ENCODE results near the gene RBMS3.
"Not testable (repeated sequence)": the region's sequence is repeated elsewhere in the genome, so short reads cannot be mapped to it uniquely, and the experiment has no call there.

Gene RBMS3

DNA sequence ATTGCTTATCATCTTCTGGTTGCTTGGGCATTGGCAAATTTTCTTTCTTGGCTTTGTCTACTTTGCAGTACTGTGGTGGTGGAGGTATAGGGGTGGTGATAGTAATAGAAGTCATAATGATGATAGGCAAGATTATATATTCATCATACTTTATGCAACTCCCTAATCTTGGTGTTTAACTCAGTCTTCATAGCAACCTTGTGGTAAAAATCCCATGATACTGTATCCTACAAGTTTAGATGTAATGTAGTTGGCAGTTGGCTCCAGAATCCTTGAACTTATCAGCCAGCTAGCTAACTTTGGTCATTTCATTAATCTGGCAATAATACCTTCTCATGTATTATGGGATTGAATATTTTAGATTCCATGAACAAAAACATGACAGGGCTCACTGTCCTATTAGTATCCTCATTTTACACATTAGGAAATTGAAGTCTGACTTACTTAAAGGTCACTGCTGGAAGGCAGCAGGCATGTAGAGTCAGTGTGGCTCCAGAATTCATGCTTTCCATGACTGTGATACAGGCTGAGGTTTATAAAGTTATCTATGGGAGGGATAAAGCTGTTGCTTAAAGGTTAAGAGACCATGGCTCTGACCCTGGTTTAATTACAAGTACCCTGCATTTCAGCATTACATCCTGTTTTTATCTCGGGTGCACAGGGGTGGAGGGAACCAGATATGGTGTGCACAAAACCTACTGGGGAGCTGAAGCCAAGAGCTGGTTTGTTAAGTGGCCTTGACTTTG lies 33.3 kb downstream of the RBMS3 start:
- DNase-seq, result no peak

GRCh38 chr3:29314727-29315088 lies 33.8 kb downstream of the RBMS3 start:
- DNase-seq, result no peak

DNA sequence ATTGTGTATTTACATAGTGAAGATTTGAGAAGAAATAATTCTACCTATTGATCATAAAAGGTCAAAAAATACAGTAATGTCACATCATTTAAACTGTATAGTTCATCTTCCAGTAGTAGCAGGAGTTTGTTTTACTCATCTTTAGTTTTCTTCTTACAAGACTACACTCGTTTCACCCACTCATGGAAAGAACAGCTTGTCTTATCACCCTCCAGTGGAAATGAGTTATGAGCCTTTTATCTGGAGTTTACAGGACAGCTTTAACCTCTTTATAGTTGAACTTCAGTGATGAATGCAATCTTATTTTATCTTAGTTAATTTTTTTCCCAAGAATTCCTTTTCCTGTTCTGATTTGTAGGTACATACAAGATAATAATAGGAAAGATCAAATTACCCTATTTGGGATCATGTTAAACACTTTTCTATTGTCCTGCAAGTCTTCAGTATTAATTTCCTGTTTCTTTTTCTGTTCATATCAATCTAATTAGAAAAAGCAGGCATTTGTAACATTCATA lies 36.8 kb downstream of the RBMS3 start:
- no peak for DNase-seq

- DNase-seq, result no peak
These were observed 37.4 kb downstream of the RBMS3 start for GRCh38 chr3:29318251-29318650.

GRCh38 chr3:29319262-29319661 lies 38.4 kb downstream of the RBMS3 start:
- DNase-seq, result no peak

DNA sequence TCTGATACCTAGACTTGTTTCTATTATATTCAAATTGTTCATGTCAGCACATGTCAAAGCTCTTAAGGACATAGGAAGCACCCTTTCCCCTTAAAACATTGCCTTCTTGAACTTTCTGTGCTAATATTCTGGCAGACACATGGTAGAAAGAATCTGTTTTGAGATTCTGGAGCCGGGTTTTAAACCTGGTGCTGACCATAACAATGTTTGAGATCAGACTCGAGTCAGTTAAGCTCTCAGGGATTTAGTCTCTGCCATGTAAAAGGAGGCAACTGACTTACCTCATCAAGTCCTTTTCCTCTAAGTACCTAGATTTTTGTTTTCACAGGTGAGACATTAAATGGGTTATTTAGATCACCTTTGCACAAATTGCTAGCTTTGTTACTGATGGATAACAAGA lies 38.9 kb downstream of the RBMS3 start:
- no peak for DNase-seq

- no peak for DNase-seq
These were observed 41.7 kb downstream of the RBMS3 start for GRCh38 chr3:29322586-29322985.

DNA sequence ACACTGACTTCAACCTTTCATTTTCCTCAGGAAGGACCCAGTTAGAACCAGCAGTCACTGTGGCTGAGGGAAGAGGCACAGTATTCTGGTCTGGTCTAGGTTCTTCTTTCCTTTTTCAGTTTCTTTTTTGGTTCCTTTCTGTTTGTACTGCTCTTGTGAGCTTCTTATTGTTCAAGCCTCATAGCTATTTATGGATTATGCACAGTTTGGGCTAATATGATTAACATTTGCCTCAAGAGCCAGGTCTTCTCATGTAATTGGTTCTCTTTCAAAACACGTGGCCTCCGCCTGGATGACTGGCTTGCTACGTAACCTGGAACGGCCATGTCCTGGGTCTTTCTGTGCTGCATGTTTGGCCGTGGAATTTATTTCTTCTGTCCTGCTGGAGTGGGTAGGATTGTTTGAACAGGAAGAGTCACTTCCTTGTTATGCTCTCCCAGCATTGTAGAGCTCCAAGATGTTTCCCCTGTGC lies 43.3 kb downstream of the RBMS3 start:
- DNase-seq, result no peak

- not testable (repeated sequence) for DNase-seq
These were observed 45.7 kb downstream of the RBMS3 start for GRCh38 chr3:29326540-29326939.

GRCh38 chr3:29329986-29330890 lies 49.4 kb downstream of the RBMS3 start:
- no peak for DNase-seq

DNA sequence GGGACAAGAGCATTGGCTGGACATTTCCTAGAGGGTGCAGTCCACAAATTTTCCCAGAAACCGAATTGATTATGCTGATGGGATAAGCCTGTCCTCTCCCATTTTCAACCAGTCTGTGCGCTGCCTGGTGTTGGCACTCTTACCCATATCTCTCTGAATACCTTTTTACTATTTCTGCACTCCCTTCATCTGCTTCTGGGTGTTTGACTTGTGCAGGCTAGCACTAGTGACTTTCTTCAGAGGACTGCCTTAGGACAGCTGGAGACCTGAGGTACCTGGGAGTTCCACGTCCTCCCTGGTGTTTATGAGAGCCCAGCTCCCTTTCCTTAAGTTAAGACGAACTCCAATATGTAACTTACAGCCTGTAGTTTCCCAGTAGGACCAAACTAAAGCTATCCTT lies 50.2 kb downstream of the RBMS3 start:
- DNase-seq, result no peak

DNA sequence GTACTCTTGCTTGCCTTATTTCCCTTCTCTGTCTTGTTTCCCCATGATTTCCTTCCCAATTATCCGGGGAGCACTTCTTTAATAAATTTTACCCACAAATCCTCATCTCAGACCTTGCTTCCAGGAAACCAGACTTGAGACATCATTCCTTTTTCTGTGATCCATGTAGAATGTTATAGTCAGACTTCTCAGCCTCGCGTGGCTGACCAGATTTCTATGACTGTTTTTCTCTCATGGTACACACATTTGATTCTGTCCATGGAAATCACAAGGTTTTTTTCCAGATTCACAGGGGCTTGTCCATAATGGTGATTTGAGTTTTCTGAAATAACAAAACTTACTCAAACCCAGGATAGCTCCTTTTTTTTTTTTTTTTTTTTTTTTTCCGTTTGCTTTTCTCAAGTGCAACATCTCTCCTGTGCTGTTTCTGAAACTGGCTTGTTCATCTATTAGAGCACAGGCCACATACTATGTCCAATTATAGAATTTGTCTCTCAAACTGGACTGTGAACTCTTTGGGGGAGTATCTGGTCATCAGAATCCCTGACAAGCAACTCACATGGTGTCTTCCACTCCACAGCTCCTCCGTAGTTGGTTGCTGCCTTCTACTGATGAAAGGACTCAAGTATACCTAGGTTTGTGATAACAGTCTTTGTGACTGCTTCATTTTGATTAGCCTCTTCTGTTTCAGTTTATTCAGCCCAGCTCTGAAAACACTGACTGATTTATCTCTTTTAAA lies 50.8 kb downstream of the RBMS3 start:
- DNase-seq, result no peak

- DNase-seq, result no peak
These were observed 51.3 kb downstream of the RBMS3 start for GRCh38 chr3:29332195-29332637.

DNA sequence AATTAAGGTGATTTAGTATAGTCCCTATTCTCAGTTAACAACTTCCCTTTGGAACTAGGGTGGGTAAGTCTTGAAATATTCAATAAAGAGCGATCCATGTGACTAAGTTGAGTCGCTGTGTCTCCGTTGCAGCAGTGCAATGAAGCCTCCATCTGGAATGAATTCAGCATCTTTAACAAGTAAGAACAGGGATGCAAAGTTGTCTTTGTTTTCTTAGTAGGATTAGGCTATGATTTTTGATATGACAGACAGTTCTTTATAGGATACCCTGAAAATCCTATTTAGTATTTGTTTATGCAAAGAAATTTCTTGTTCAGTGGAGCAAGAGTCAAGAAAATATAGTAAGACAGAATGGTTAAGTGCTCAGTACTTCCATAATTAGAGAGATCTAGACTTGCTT lies 52.7 kb downstream of the RBMS3 start:
- no peak for DNase-seq

DNA sequence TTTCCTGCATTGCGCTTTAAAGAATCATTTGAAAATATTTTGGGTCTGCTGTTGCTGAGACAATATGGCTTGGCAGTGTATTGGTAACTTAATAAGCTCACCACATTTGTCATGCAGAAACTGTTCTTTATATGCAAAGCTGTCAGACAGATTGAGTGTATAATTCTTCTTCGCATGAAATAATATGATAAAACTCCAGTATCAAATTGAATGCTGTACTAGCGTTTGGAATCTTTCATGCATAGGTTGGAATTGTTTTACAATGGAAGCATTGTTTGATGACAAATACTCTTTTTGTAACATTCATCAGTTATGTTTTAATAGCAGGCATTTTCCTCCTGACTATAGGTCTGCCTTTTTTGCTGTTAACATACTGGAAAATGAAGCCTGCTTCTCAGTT lies 53.8 kb downstream of the RBMS3 start:
- DNase-seq, result no peak

DNA sequence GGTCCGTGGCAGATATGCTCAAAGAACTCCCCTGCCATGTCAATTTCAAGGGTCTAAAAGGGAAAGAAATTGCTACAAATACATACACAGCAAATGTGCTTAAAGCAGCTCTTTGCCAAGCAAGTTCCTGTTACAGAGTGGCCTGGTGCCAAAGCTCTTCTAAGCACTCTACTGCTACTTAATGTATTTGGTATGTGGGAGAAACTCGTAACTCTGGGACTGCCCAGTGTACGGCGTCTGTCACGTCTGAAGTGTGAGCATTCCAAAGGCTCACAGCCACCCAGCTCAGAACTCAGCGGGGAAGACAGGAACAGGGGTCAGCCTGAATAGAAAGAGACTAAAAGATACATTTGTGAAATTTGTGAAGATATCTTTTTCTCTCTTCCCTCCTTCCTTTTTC lies 54.6 kb downstream of the RBMS3 start:
- DNase-seq, result peak; percentile 4 to 6

DNA sequence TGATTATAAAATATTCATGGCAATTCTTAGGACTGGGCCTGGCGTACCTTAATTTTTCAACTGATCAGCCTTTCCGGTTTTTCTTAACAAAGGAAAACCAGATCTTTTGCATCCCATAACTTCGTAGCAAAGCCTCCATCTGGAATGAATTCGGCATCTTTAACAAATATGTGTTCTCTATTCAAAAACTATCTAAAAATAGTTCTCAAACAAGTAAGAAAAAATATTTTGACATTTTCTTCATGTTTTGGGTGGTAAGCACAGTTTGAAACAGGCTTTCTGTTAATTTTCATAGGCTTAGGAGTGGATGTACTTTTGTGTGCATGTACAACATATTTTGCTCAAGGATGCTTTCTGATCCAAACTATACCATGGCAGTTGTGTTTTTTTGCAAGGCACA lies 55.1 kb downstream of the RBMS3 start:
- no peak for DNase-seq

GRCh38 chr3:29337565-29337964 lies 56.7 kb downstream of the RBMS3 start:
- no peak for DNase-seq

DNA sequence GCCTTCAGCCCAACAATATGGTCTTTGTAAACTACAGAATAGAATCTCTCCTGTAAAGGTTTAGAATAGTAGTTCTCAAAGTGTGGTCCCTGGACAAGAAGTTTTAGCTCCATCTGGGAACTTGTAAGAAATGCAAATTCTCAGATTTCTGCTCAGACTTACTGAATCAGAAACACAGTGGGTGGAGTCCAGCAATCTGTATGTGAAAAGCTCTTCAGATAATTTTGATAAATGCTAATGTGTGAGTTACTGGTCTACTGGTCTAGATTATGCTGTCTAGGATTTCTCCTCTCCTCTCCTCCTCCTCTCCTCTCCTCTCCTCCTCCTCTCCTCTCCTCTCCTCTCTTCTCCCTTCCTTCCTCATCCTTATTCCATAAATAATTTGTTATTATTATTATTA lies 57.5 kb downstream of the RBMS3 start:
- DNase-seq, result no peak

- no peak for DNase-seq
These were observed 58.4 kb downstream of the RBMS3 start for GRCh38 chr3:29339016-29339833.

GRCh38 chr3:29344154-29344553 lies 63.3 kb downstream of the RBMS3 start:
- DNase-seq, result no peak

- DNase-seq, result no peak
These were observed 64.1 kb downstream of the RBMS3 start for GRCh38 chr3:29344935-29345334.
